Jurkat, Clone E6-1 (cell line): ENCODE measurements around the gene EIF5. TPM values are rescaled to one million over a fixed set of nuclear protein-coding genes. Genes with fewer than 3 reads are reported as not detected.

ENCODE experiments used
- DNase-seq: peaks from one replicate; pipeline ENCODE4 v3.0.0-alpha.2; 2011; ENCODE audit warnings: low read depth, low spot score
- H3K4me3 ChIP-seq: 2 replicates; pipeline ENCODE4 v1.5.1; 2011; ENCODE audit warnings: mild to moderate bottlenecking, low read length, control low read depth, moderate library complexity
- polyA plus RNA-seq: library from polyadenylated mRNA; unstranded; fragments of >200 nt; gene quantifications from one replicate; pipeline ENCODE4 v1.2.1, GENCODE V29; 2012; ENCODE audit warnings: missing spikeins; ENCODE audit not compliant: insufficient read length, insufficient read depth

Gene EIF5
- 214 TPM for polyA plus RNA-seq

DNA sequence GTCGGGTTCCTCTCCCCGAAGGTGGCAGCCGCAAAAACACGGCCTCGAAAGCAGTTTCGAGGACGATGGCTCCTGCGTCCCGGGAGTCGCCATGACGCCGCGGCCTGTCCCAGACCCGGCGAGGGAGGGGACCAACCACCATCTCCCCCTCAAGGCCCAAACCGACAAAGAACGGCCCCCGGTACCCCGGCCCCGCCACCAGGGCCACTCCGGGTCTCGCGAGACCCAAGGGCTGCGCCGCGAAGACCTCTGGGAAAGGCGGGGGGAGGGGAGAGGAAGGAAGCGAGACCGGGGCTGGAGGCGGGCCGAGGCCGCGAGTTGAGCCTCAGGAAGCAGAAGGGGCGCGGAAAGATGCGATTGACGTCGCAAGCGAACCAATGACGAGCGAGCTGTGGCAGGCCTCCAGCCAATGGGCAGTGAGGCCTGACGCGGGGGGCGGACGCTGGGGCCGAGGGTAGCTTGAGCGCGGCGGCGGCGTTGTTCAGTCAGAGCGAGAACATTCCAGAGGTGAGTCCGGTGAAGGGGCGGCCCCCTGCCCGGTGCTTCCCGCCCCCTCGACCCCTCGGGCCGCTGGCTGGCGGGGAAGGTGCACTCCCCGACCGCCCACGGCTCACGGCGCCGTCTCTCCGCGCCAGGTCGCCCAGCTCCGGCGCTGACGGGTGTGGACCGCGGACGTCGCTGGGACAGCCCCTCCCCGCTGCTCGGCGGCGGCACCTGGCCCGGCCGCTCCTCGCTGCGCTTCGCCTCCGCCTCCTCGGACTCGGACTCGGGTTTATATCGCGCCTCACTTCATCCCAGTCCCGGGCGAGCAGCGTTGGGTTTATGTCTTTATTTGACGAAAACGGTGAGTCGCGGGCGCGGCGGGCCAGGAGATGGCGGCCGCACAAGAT lies at the start of gene EIF5:
TSS of gene EIF5 (plus strand) at position 484 of the 890 bp plus-strand sequence. CDS start 1,624 bp downstream, outside the sequence.
- H3K4me3 ChIP-seq, result peak within 1 kb of the TSS; percentile 93
- peak; percentile 97 for DNase-seq

DNA sequence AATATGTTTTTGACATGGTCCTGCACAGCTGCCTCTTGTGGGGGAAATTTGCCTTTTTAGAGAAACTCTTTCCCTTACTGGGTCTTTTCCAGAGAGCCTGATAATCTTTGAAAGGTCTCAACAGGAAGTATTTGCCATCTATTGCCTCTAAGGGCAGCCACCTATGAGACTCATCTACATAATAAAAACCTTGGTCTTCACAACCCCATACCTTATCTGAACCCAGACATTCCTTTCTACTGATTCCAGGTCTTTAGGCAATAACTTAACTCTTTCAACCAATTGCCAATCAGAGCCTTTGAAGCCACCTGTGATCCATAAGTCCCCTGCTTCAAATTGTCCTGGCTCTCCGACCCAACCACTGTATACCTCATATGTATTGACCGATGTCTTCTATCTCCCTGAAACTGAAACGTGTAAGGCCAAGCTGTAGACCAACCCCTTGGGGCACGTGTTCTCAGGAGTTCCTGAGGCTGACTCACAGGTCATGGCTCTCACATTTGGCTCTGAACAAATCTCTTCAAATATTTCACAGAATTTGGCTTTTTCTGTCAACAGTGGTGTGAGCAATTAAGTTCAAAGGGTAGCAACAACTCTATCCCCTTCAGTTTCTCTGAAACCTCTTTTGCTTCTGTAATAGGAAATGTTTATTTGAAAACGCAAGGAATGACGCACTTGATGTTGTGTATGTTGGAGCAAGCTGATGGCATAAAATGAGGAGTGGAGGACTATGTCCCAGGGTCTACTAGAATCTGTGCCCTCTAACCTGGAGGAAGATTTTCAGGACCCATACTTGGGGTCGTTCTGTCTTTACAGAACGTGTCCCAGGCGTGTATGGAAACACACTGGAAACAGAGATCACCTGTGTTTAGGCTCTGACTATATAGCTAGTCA lies 49.2 kb upstream of the EIF5 start:
- no peak overlapping the region for H3K4me3 ChIP-seq

DNA sequence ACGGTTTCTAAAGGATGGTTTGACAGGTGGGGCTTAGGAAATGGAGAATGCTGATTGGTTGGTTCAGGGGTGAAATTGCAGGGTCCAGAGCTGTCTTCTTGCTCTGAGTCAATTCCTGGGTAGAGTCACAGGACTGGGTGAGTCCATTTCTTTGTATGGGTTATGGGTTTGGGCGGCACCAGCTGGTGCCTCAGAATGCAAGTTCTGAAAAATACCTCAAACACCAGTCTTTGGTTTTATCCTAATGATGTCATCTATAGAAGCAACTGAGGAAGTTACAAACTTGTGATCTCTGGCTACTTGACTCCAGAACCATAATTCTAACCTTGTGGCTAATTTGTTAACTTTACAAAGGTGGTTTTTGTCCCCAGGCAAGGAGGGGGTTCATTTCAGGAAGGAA lies 47.6 kb upstream of the EIF5 start:
- DNase-seq, result no peak
- no peak overlapping the region for H3K4me3 ChIP-seq

More for the DNA sequence above, 49.2 kb upstream of the EIF5 start:
- DNase-seq, result no peak

- no peak overlapping the region for H3K4me3 ChIP-seq
- DNase-seq, result no peak
These were observed 46.8 kb upstream of the EIF5 start for GRCh38 chr14:103286968-103287850.

DNA sequence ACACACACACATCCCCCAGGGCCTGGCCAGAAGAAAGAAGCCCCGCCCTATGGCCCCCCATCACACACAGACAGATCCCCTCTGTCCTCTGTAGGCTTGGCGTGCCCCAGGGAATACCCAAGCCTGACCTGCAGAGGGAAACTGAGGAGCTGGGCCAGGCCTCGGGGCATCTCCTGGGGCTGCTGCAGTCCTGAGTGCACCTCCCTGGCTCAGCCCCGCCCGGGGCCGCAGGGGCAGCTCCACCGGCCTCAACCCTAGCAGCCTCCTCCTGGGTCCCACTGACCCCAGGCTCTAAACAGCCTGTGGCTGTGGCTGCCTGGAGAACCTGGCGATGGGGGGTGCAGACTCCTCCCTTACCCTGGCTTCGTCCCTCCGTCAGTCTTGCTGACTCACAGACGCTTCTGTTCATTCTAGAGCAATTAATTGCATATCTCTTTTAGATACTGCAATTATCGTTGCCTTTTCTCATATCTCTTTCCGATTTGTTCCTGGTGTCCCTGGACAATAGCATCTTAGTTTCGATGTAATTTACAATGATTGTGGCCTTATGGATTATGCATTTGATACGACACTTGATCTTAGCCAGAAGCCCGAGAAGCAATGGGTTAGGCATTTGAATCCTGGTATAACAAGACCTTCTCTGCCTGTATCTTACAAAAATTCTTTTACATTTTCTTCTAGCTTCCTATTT lies 45.8 kb upstream of the EIF5 start:
- no peak for DNase-seq
- no peak overlapping the region for H3K4me3 ChIP-seq

DNA sequence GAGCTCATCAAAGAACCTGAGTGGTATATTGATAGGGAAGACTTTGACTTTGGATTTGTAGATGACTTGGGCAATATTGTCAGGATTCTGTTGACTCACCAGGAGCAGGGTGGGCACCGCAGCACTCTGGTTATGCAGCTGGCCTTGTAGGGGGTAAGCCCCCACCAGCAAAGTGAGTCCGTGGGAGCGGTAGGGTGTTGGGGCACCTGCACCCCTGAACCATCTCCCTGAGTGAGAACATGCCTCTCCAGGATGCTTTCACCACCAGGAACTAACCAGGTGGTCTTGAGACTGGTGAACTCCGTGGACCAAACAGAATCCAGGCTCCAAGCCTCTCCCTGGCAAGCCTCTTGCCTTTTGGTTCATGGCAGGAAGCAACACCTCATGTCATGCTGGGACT lies 44.0 kb upstream of the EIF5 start:
- DNase-seq, result no peak
- H3K4me3 ChIP-seq, result no peak overlapping the region

GRCh38 chr14:103290494-103290893 lies 43.5 kb upstream of the EIF5 start:
- H3K4me3 ChIP-seq, result no peak overlapping the region
- no peak for DNase-seq

DNA sequence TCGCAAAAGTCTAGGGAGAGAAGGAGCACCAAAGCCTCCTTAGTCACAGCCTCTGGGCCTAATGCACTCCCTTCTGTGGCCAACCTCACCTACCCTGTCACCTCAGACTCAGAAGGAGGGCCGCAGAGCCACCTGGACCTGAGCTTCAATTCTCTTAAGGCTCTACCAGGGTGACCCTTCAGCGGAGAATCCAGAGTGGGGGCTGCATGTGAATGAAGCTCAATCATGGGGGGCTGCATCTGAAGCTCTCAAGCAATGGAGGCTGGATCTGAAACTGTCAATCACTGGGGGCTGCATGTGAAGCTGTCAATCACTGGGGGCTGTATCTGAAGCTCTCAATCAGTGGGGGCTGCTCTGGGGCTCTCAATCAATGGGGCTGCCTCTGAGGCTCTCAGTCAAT lies 43.1 kb upstream of the EIF5 start:
- DNase-seq, result no peak
- H3K4me3 ChIP-seq, result no peak overlapping the region

- peak; percentile 42 for DNase-seq
- H3K4me3 ChIP-seq, result no peak overlapping the region
These were observed 41.3 kb upstream of the EIF5 start for GRCh38 chr14:103292426-103293374.

DNA sequence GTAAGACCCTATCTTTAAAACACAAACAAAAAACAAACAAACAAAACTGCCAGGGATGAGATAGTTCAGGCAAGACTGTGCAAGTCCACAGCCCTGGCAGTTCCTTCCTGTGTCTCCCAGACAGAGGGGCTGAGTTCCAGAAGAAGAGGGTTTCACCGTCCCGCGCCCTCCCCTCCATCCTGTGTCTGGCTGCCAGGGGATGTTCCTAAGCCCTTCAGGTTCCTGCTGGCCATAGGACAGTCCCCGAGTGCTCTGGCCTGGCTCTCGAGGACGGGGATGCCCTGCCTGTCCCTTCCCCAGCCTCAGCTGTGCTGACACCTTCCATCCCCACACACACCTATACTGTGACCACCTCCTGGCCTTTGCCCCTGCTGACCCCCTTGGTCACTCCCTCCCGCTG lies 40.6 kb upstream of the EIF5 start:
- no peak for DNase-seq
- H3K4me3 ChIP-seq, result no peak overlapping the region

- H3K4me3 ChIP-seq, result no peak overlapping the region
- DNase-seq, result no peak
These were observed 39.9 kb upstream of the EIF5 start for GRCh38 chr14:103294091-103294490.

GRCh38 chr14:103296007-103296406 lies 38.0 kb upstream of the EIF5 start:
- no peak overlapping the region for H3K4me3 ChIP-seq
- DNase-seq, result no peak

GRCh38 chr14:103296987-103297386 lies 37.0 kb upstream of the EIF5 start:
- no peak for DNase-seq
- H3K4me3 ChIP-seq, result no peak overlapping the region

DNA sequence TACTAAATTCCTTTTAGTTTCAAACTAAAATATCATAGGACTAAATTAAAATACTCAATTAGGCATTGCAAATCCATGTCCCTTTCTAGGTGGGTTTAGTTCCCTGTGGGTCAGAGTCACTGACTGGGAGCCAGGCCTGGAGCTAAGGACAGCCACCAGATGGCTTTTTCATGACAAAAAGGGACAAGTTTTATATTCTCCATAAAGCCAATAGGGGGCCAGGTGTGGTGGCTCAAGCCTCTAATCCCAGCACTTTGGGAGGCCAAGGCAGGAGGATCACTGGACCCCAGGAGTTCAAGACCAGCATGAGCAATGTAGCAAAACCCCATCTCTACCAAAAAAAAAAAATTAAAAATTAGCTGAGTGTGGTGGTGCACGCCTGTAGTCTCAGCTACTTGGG lies 35.4 kb upstream of the EIF5 start:
- no peak for DNase-seq
- no peak overlapping the region for H3K4me3 ChIP-seq

GRCh38 chr14:103301512-103302354 lies 32.3 kb upstream of the EIF5 start:
- no peak overlapping the region for H3K4me3 ChIP-seq
- no peak for DNase-seq

DNA sequence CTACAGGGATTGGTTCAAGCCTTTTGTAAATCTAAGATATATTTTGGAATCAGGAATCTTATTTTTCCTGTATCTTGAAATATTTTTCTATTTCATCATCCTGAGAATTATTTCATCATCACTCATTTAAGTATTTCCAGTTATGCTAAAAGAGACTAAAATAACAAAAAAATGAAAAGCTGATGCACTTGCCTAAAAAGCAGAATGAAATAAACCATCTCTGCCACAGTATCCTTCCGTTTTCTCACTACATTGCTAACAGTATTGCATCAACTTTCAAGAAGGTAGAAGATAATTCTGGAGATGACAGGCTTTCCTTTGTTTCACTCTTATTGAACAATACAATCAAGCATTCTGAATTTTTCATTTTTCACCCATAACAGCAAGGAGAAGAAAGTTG lies 31.1 kb upstream of the EIF5 start:
- no peak overlapping the region for H3K4me3 ChIP-seq
- DNase-seq, result no peak

- DNase-seq, result no peak
- no peak overlapping the region for H3K4me3 ChIP-seq
These were observed 29.3 kb upstream of the EIF5 start for GRCh38 chr14:103304706-103305105.
